ENCODE data around the gene CNGB1.

Gene CNGB1

GRCh38 chr16:57846078-57846697 lies 124.7 kb downstream of the CNGB1 start:
- peak; percentile 64 for DNase-seq (ENCODE audit: low read depth)
- H3K4me3 ChIP-seq (ENCODE audit: low read depth, low read length): no peak overlapping the region
- no peak for TF ChIP-seq CTCF (conservative IDR thresholded peaks at IDR 0.05; ENCODE audit: low read depth, low read length)

GRCh38 chr16:57845115-57845514 lies 125.8 kb downstream of the CNGB1 start:
- H3K4me3 ChIP-seq (ENCODE audit: low read depth, low read length): no peak overlapping the region
- TF ChIP-seq CTCF (conservative IDR thresholded peaks at IDR 0.05; ENCODE audit: low read depth, low read length): no peak
- DNase-seq (ENCODE audit: low read depth): no peak

GRCh38 chr16:57844416-57845030 lies 126.4 kb downstream of the CNGB1 start:
- no peak overlapping the region for H3K4me3 ChIP-seq (ENCODE audit: low read depth, low read length)
- no peak for DNase-seq (ENCODE audit: low read depth)
- no peak for TF ChIP-seq CTCF (conservative IDR thresholded peaks at IDR 0.05; ENCODE audit: low read depth, low read length)

GRCh38 chr16:57843400-57843799 lies 127.5 kb downstream of the CNGB1 start:
- no peak overlapping the region for H3K4me3 ChIP-seq (ENCODE audit: low read depth, low read length)
- no peak for TF ChIP-seq CTCF (conservative IDR thresholded peaks at IDR 0.05; ENCODE audit: low read depth, low read length)
- no peak for DNase-seq (ENCODE audit: low read depth)

GRCh38 chr16:57842601-57843000 lies 128.3 kb downstream of the CNGB1 start:
- no peak overlapping the region for H3K4me3 ChIP-seq (ENCODE audit: low read depth, low read length)
- DNase-seq (ENCODE audit: low read depth): peak; percentile 48
- no peak for TF ChIP-seq CTCF (conservative IDR thresholded peaks at IDR 0.05; ENCODE audit: low read depth, low read length)

GRCh38 chr16:57840833-57841232 lies 130.1 kb downstream of the CNGB1 start:
- DNase-seq (ENCODE audit: low read depth): no peak
- TF ChIP-seq CTCF (conservative IDR thresholded peaks at IDR 0.05; ENCODE audit: low read depth, low read length): no peak
- H3K4me3 ChIP-seq (ENCODE audit: low read depth, low read length): no peak overlapping the region

- no peak for DNase-seq (ENCODE audit: low read depth)
- no peak overlapping the region for H3K4me3 ChIP-seq (ENCODE audit: low read depth, low read length)
Measured at GRCh38 chr16:57838161-57838560, 132.8 kb downstream of the CNGB1 start.

More at GRCh38 chr16:57838161-57838560, 132.8 kb downstream of the CNGB1 start:
- TF ChIP-seq CTCF (conservative IDR thresholded peaks at IDR 0.05; ENCODE audit: low read depth, low read length): no peak

Data from choroid plexus epithelial cell (primary cell).